ENCODE results near the gene IL36A.

IL36A gene

GRCh38 chr2:113005030-113005509 is at the start of gene IL36A:
TSS of gene IL36A (plus strand) at chr2:113005459. CDS start at chr2:113005872, 413 bp downstream.
- DNase-seq (ENCODE audit: low read depth in 1 of 2, low spot score in 1 of 2) = no peak

- DNase-seq (ENCODE audit: low read depth in 1 of 2, low spot score in 1 of 2) = no peak
Observed at GRCh38 chr2:112957511-112957910, 47.7 kb upstream of the IL36A start.

- DNase-seq (ENCODE audit: low read depth in 1 of 2, low spot score in 1 of 2) = no peak
Observed at GRCh38 chr2:112958428-112959108, 46.7 kb upstream of the IL36A start.

- no peak for DNase-seq (ENCODE audit: low read depth in 1 of 2, low spot score in 1 of 2)
Observed at GRCh38 chr2:112959109-112959812, 46.0 kb upstream of the IL36A start.

GRCh38 chr2:112960230-112960825 is 44.9 kb upstream of the IL36A start:
- no peak for DNase-seq (ENCODE audit: low read depth in 1 of 2, low spot score in 1 of 2)

- DNase-seq (ENCODE audit: low read depth in 1 of 2, low spot score in 1 of 2) = no peak
Observed at GRCh38 chr2:112962308-112963175, 42.7 kb upstream of the IL36A start.

GRCh38 chr2:112967023-112967422 is 38.2 kb upstream of the IL36A start:
- no peak for DNase-seq (ENCODE audit: low read depth in 1 of 2, low spot score in 1 of 2)

- DNase-seq (ENCODE audit: low read depth in 1 of 2, low spot score in 1 of 2) = no peak
Observed at GRCh38 chr2:112972423-112973086, 32.7 kb upstream of the IL36A start.

GRCh38 chr2:112973156-112973555 is 32.1 kb upstream of the IL36A start:
- DNase-seq (ENCODE audit: low read depth in 1 of 2, low spot score in 1 of 2) = no peak

GRCh38 chr2:112977559-112978056 is 27.7 kb upstream of the IL36A start, which contains the start of gene IL36G:
TSS of gene IL36G (plus strand) at chr2:112978006. CDS start at chr2:112978639, 633 bp downstream.
- no peak for DNase-seq (ENCODE audit: low read depth in 1 of 2, low spot score in 1 of 2)

GRCh38 chr2:112979731-112980130 is 25.5 kb upstream of the IL36A start:
- no peak for DNase-seq (ENCODE audit: low read depth in 1 of 2, low spot score in 1 of 2)

- no peak for DNase-seq (ENCODE audit: low read depth in 1 of 2, low spot score in 1 of 2)
Observed at GRCh38 chr2:112980537-112980936, 24.7 kb upstream of the IL36A start.

GRCh38 chr2:112985090-112985489 is 20.2 kb upstream of the IL36A start:
- DNase-seq (ENCODE audit: low read depth in 1 of 2, low spot score in 1 of 2) = no peak

GRCh38 chr2:112989611-112990010 is 15.6 kb upstream of the IL36A start:
- no peak for DNase-seq (ENCODE audit: low read depth in 1 of 2, low spot score in 1 of 2)

- no peak for DNase-seq (ENCODE audit: low read depth in 1 of 2, low spot score in 1 of 2)
Observed at GRCh38 chr2:112993831-112994230, 11.4 kb upstream of the IL36A start.

GRCh38 chr2:112994648-112995047 is 10.6 kb upstream of the IL36A start:
- no peak for DNase-seq (ENCODE audit: low read depth in 1 of 2, low spot score in 1 of 2)

- DNase-seq (ENCODE audit: low read depth in 1 of 2, low spot score in 1 of 2) = no peak
Observed at GRCh38 chr2:112995346-112995920, 9.8 kb upstream of the IL36A start.

GRCh38 chr2:112996635-112997034 is 8.6 kb upstream of the IL36A start:
- DNase-seq (ENCODE audit: low read depth in 1 of 2, low spot score in 1 of 2) = peak; percentile 35 to 46

GRCh38 chr2:112997151-112997550 is 8.1 kb upstream of the IL36A start:
- DNase-seq (ENCODE audit: low read depth in 1 of 2, low spot score in 1 of 2) = no peak

GRCh38 chr2:113000436-113000835 is 4.8 kb upstream of the IL36A start:
- DNase-seq (ENCODE audit: low read depth in 1 of 2, low spot score in 1 of 2) = no peak
